D721Med (cell line): Measurements from ENCODE around the gene KIAA0319L.

Source experiments
- DNase-seq: peaks from one replicate; pipeline ENCODE4 v3.0.0; 2011; ENCODE audit warnings: low spot score; ENCODE audit not compliant: insufficient read length
- FAIRE-seq: peaks from 2 replicates; lab custom pipeline; 2011; peaks lifted over from hg19 to GRCh38; lab: Jason Lieb, UNC
- CTCF ChIP-seq: IDR thresholded peaks from 2 replicates; pipeline ENCODE4 v1.5.1; 2012; ENCODE audit warnings: mild to moderate bottlenecking, control low read depth; ENCODE audit not compliant: insufficient read depth; ENCODE audit errors: missing control alignments

KIAA0319L gene

GRCh38 chr1:35401049-35401448, 156.2 kb downstream of the KIAA0319L start:
- FAIRE-seq (peak; percentile 44), DNase-seq (no peak)
- no peak for TF ChIP-seq CTCF

- no peak for TF ChIP-seq CTCF
- DNase-seq (no peak), FAIRE-seq (no peak)
These were observed 158.5 kb downstream of the KIAA0319L start for GRCh38 chr1:35398739-35399138.

- no peak for TF ChIP-seq CTCF
- FAIRE-seq, result no peak
- no peak for DNase-seq
These were observed 162.8 kb downstream of the KIAA0319L start for GRCh38 chr1:35394386-35394785.

GRCh38 chr1:35390600-35391494, 166.4 kb downstream of the KIAA0319L start:
- no peak for TF ChIP-seq CTCF
- DNase-seq (no peak), FAIRE-seq (no peak)

GRCh38 chr1:35386959-35387358, 170.2 kb downstream of the KIAA0319L start:
- no peak for TF ChIP-seq CTCF
- DNase-seq, result no peak
- no peak for FAIRE-seq

GRCh38 chr1:35386290-35386689, 170.9 kb downstream of the KIAA0319L start:
- TF ChIP-seq CTCF, result no peak
- DNase-seq, result no peak
- FAIRE-seq, result no peak
